ENCODE measurements around the gene TSC22D3. TPM values are rescaled to one million over a fixed set of nuclear protein-coding genes. Genes with fewer than 3 reads are reported as not detected.

TSC22D3 gene
- total RNA-seq, 2 experiments from 2014 or later, result 29.3 to 35.6 TPM

DNA sequence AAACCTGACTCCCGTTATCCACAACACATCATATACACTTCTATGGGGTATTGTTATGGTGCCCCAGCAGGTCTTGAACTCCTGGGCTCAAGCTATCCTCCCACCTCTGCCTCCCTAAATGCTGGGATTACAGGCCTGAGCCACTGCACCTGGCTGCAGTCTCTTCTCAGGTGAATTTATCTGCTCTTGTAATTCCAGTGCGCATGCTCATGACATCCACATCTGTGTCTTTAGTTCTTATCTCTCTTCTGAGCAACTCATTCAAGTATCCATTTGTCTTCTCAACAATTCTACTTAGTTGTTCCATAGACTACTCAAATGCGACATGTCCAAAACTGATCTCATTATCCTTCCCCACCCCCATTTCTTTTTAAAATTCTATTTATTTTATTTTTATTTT is 29.6 kb upstream of the TSC22D3 start:
- Histone ChIP-seq H3K4me3 (ENCODE audit: low read depth, low read length, poor library complexity, severe bottlenecking) (no peak overlapping the region), H3K27ac (ENCODE audit: low read depth, low read length, poor library complexity, severe bottlenecking) (no peak overlapping the region), H2AFZ (ENCODE audit: low read length) (no peak overlapping the region), H4K20me1 (ENCODE audit: insufficient read depth, low read length) (no peaks in the 10 kb centered on the region), H3K4me2 (ENCODE audit: low read length) (no peak overlapping the region), H3K9me2 (ENCODE audit: insufficient read depth, low read length) (no peaks in the 10 kb centered on the region), H3K9me3 (ENCODE audit: low read length) (no peaks in the 10 kb centered on the region), H3K36me3 (ENCODE audit: insufficient read depth, low read length) (no peaks in the 10 kb centered on the region), H3K79me2 (ENCODE audit: insufficient read depth, low read depth, low read length) (no peaks in the 10 kb centered on the region), H3K4me1 (ENCODE audit: insufficient read depth, low read length, poor library complexity, severe bottlenecking) (no peaks in the 10 kb centered on the region)
- no peak for DNase-seq (ENCODE audit: low spot score)
- no peak for TF ChIP-seq EZH2phosphoT487 (IDR thresholded peaks at IDR 0.05; ENCODE audit: borderline replicate concordance, low read depth, low read length)
- TF ChIP-seq CTCF (conservative IDR thresholded peaks at IDR 0.05; ENCODE audit: low read length), result no peak
- ChIA-PET POLR2A (no interaction called here), CTCF (ENCODE audit: unreplicated experiment) (no interaction called here)
- BruUV-seq (replicated peaks), result no TSS peak
- intact Hi-C loops (cut with micrococcal nuclease; ENCODE audit: unreplicated experiment), result no loop called here

DNA sequence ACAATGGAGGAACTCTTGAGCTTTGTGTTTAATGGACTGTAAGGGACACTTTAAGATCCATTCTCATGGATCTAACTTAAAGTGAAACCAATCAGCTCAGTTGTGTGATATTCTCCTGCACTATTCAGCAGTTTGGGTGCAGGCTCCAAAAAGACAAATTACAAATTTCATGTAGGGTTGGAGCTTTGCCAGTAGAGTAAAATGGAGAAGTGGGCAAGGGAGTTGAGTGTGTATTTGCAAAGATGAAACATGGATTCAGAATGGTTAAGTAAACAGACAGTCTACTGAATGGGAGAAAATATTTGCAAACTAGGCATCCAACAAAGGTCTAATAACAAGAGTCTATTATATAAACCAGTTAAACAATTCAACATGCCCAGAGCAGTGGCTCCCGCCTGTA is 28.8 kb upstream of the TSC22D3 start:
- DNase-seq (ENCODE audit: low spot score), result no peak
- no peaks in the 10 kb centered on the region for H3K4me1 ChIP-seq (ENCODE audit: insufficient read depth, low read length, poor library complexity, severe bottlenecking)
- POLR2A ChIA-PET, result no interaction called here
- no peak overlapping the region for H2AFZ ChIP-seq (ENCODE audit: low read length)
- intact Hi-C loops (cut with micrococcal nuclease; ENCODE audit: unreplicated experiment), result no loop called here
- H3K79me2 ChIP-seq (ENCODE audit: insufficient read depth, low read depth, low read length), result no peaks in the 10 kb centered on the region
- H3K27ac ChIP-seq (ENCODE audit: low read depth, low read length, poor library complexity, severe bottlenecking), result no peak overlapping the region
- no peaks in the 10 kb centered on the region for H3K9me3 ChIP-seq (ENCODE audit: low read length)
- no peaks in the 10 kb centered on the region for H3K9me2 ChIP-seq (ENCODE audit: insufficient read depth, low read length)
- no TSS peak for BruUV-seq (replicated peaks)
- H4K20me1 ChIP-seq (ENCODE audit: insufficient read depth, low read length), result no peaks in the 10 kb centered on the region
- CTCF ChIA-PET (ENCODE audit: unreplicated experiment), result no interaction called here
- H3K4me2 ChIP-seq (ENCODE audit: low read length), result no peak overlapping the region
- TF ChIP-seq EZH2phosphoT487 (IDR thresholded peaks at IDR 0.05; ENCODE audit: borderline replicate concordance, low read depth, low read length) (no peak), CTCF (conservative IDR thresholded peaks at IDR 0.05; ENCODE audit: low read length) (no peak)
- H3K36me3 ChIP-seq (ENCODE audit: insufficient read depth, low read length), result no peaks in the 10 kb centered on the region
- no peak overlapping the region for H3K4me3 ChIP-seq (ENCODE audit: low read depth, low read length, poor library complexity, severe bottlenecking)

DNA sequence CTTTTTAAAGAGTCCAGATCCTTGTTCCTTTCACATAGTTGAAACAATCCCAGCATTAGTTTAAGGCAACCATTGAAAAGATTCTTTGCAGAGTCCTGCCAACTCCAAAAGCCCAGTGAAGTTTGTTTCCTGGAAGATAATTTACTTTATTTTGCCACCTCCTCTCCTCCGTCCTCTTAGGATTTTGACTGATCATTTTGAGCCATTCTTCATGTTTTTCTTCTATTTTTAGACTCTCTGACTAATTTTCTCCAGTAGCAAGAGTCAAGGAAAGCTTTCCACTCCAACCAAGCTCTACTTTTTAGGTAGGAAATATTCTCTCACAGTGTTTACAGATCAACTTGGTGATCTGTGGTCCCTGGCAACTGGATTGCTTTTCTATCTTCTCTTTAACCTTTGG is 12.2 kb upstream of the TSC22D3 start:
- no TSS peak for BruUV-seq (replicated peaks)
- TF ChIP-seq CTCF (conservative IDR thresholded peaks at IDR 0.05; ENCODE audit: low read length) (no peak), EZH2phosphoT487 (IDR thresholded peaks at IDR 0.05; ENCODE audit: borderline replicate concordance, low read depth, low read length) (no peak)
- intact Hi-C loops (cut with micrococcal nuclease; ENCODE audit: unreplicated experiment), result no loop called here

More for the DNA sequence above, 12.2 kb upstream of the TSC22D3 start:
- DNase-seq (ENCODE audit: low spot score), result no peak
- H2AFZ ChIP-seq (ENCODE audit: low read length), result no peak overlapping the region
- H3K4me2 ChIP-seq (ENCODE audit: low read length), result no peak overlapping the region
- no peaks in the 10 kb centered on the region for H3K79me2 ChIP-seq (ENCODE audit: insufficient read depth, low read depth, low read length)
- no peak overlapping the region for H3K27ac ChIP-seq (ENCODE audit: low read depth, low read length, poor library complexity, severe bottlenecking)
- no peak overlapping the region for H3K4me3 ChIP-seq (ENCODE audit: low read depth, low read length, poor library complexity, severe bottlenecking)
- CTCF ChIA-PET (ENCODE audit: unreplicated experiment), result no interaction called here
- no peaks in the 10 kb centered on the region for H4K20me1 ChIP-seq (ENCODE audit: insufficient read depth, low read length)
- no peaks in the 10 kb centered on the region for H3K9me2 ChIP-seq (ENCODE audit: insufficient read depth, low read length)
- no peaks in the 10 kb centered on the region for H3K36me3 ChIP-seq (ENCODE audit: insufficient read depth, low read length)
- POLR2A ChIA-PET, result interaction anchor here (0.7 kb wide), 1 partner anchor 124 kb away, joined by 3 read pairs; no protein-coding TSS in a partner anchor
- no peaks in the 10 kb centered on the region for H3K4me1 ChIP-seq (ENCODE audit: insufficient read depth, low read length, poor library complexity, severe bottlenecking)
- no peaks in the 10 kb centered on the region for H3K9me3 ChIP-seq (ENCODE audit: low read length)
